IMR-90 (cell line): ENCODE data around the gene TP73.

Experiments
- BHLHE40 ChIP-seq: fragments of 150-350 bp; IDR thresholded peaks from 2 replicates; pipeline ENCODE4 v1.6.1; 2016; ENCODE audit warnings: mild to moderate bottlenecking, low read depth, low read length
- CHD1 ChIP-seq: IDR thresholded peaks from 2 replicates; pipeline ENCODE4 v1.6.1; 2012; ENCODE audit warnings: low read depth, low read length, improper control_type of control experiment
- MAFK ChIP-seq: IDR thresholded peaks from 2 replicates; pipeline ENCODE4 v1.6.1; 2012; ENCODE audit warnings: low read depth, low read length, improper control_type of control experiment
- MXI1 ChIP-seq: IDR thresholded peaks from 2 replicates; pipeline ENCODE4 v1.6.1; 2012; ENCODE audit warnings: low read depth, mild to moderate bottlenecking, low read length, moderate library complexity, borderline replicate concordance
- POLR2A ChIP-seq: IDR thresholded peaks from 2 replicates; pipeline ENCODE4 v1.6.1; 2012; ENCODE audit warnings: mild to moderate bottlenecking, low read depth, low read length
- RAD21 ChIP-seq: IDR thresholded peaks from 2 replicates; pipeline ENCODE4 v1.6.1; 2012; ENCODE audit warnings: low read length, improper control_type of control experiment
- SMC3 ChIP-seq: fragments of 150-350 bp; IDR thresholded peaks from 2 replicates; pipeline ENCODE4 v1.6.1; 2016; ENCODE audit warnings: low read depth, mild to moderate bottlenecking, antibody characterized with exemption, low read length, moderate library complexity
- TF ChIP-seq, protein P1 (sequence below): conservative IDR thresholded peaks from 2 replicates; pipeline ENCODE4 v1.5.1; 2012; ENCODE audit warnings: mild to moderate bottlenecking, low read depth, low read length, improper control_type of control experiment
- TF ChIP-seq, protein P2 (sequence below): fragments of 150-350 bp; IDR thresholded peaks from 2 replicates; pipeline ENCODE4 v1.6.1; 2017; ENCODE audit warnings: mild to moderate bottlenecking, antibody characterized with exemption, low read length, low read depth
- TF ChIP-seq, protein P3 (sequence below): fragments of 150-350 bp; IDR thresholded peaks from 2 replicates; pipeline ENCODE4 v1.6.1; 2016; ENCODE audit warnings: low read depth, mild to moderate bottlenecking, low read length, moderate library complexity, borderline replicate concordance

DNA sequence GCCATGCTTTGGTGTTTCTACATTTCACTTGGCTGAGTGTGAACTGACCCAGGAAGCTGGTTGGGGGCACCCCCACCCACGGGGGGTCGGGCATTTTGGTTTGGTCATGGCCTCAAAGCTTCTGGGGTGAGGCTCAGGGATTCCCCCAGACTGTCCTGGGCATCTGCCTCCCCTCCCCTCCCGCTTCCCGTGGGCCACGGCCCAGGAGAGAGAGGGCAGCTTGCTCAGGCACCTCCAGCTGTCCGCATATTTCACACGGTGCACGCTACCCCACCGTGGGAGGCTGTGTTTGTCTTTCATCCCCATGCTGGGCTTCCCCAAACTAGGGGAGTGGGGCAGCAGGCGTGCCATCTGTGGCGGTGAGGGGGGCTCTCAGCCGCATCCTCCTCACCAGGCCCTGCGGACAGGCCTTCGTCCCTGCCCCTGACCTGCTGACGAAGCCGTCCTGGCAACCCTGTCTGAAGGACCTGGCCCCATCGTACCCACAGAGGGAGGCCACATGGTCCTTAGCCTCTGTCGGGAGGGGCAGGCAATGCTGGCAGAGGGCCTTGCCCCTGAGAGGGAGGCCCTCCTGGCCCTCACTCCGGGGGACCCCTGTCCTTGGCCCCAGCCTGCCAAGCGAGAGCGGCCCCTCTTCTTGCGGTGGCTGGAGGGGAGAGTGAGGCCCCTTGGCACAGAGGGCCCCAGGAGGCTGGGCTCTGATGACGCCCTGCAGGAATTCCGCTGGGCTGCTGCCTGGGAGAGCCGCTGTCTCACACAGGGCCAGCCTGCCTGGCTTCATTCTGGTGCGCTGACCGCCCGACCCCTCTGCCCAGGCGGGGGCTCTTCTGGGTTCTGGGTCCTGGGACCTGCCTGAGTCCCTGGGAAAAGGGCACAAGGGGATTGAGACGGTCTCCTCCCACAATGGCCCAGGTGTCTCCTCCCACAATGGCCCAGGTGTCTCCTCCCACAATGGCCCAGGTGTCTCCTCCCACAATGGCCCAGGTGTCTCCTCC lies 22.1 kb downstream of the TP73 start:
- TF ChIP-seq POLR2A (no peak), SMC3 (no peak), CHD1 (no peak), MXI1 (no peak), MAFK (no peak), BHLHE40 (no peak), RAD21 (no peak)
- TF ChIP-seq, protein P1, sequence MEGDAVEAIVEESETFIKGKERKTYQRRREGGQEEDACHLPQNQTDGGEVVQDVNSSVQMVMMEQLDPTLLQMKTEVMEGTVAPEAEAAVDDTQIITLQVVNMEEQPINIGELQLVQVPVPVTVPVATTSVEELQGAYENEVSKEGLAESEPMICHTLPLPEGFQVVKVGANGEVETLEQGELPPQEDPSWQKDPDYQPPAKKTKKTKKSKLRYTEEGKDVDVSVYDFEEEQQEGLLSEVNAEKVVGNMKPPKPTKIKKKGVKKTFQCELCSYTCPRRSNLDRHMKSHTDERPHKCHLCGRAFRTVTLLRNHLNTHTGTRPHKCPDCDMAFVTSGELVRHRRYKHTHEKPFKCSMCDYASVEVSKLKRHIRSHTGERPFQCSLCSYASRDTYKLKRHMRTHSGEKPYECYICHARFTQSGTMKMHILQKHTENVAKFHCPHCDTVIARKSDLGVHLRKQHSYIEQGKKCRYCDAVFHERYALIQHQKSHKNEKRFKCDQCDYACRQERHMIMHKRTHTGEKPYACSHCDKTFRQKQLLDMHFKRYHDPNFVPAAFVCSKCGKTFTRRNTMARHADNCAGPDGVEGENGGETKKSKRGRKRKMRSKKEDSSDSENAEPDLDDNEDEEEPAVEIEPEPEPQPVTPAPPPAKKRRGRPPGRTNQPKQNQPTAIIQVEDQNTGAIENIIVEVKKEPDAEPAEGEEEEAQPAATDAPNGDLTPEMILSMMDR, result no peak
- TF ChIP-seq, protein P2, sequence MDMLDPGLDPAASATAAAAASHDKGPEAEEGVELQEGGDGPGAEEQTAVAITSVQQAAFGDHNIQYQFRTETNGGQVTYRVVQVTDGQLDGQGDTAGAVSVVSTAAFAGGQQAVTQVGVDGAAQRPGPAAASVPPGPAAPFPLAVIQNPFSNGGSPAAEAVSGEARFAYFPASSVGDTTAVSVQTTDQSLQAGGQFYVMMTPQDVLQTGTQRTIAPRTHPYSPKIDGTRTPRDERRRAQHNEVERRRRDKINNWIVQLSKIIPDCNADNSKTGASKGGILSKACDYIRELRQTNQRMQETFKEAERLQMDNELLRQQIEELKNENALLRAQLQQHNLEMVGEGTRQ, result no peak
- TF ChIP-seq, protein P3, sequence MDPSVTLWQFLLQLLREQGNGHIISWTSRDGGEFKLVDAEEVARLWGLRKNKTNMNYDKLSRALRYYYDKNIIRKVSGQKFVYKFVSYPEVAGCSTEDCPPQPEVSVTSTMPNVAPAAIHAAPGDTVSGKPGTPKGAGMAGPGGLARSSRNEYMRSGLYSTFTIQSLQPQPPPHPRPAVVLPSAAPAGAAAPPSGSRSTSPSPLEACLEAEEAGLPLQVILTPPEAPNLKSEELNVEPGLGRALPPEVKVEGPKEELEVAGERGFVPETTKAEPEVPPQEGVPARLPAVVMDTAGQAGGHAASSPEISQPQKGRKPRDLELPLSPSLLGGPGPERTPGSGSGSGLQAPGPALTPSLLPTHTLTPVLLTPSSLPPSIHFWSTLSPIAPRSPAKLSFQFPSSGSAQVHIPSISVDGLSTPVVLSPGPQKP, result no peak
